GM19468 (cell line): ENCODE results near the gene OR5AC2.

Source experiments
- ATAC-seq: cut with Tn5 transposase; IDR thresholded peaks from one replicate; pipeline ENCODE4 v1.9.1; 2021; ENCODE audit warnings: mild to moderate bottlenecking, moderate library complexity, moderate number of reproducible peaks; ENCODE audit not compliant: unreplicated experiment; ENCODE audit errors: extremely low read depth

OR5AC2 gene

DNA sequence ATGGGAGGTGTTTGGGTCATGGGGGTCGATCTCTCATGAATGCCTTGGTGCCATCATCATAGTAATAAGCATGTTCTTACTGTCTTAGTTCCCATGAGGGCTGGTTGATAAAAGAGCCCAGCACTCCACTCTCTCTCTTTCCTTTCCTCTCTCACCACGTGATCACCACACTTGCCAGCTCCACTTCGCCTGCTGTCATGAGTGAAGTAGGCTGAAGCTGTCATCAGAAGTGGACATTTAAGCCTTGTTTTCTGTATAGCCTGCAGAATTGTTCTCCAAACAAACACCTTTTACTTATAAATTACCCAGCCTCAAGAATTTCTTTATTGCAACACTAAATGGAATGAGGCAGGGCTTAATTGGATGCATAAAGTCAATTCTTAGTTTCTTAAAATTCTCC, 49.7 kb downstream of the OR5AC2 start:
- no peak for ATAC-seq
